Bone marrow (tissue), 2 donors: Measurements from ENCODE around the gene B4GALT5.
A peak's percentile ranks its signal among the peaks of the same experiment; 100 is the strongest.
"Not testable (repeated sequence)": the region's sequence is repeated elsewhere in the genome, so short reads cannot be mapped to it uniquely, and the experiment has no call there.

ENCODE experiments used
- DNase-seq, 2 donors: peaks; one replicate each; lab custom pipeline; 2025; lab: John Stamatoyannopoulos, UW

B4GALT5 gene

GRCh38 chr20:49713753-49714712, at the start of gene B4GALT5:
Gene B4GALT5, minus strand, starts transcription at chr20:49713878. Its CDS starts 188 bp downstream, at chr20:49713690.
- peak; percentile 59 to 60 for DNase-seq

GRCh38 chr20:49762940-49763766, 49.5 kb upstream of the B4GALT5 start:
- no peak for DNase-seq

GRCh38 chr20:49761888-49762287, 48.2 kb upstream of the B4GALT5 start:
- DNase-seq, result not testable (repeated sequence)

- no peak for DNase-seq
Observed at GRCh38 chr20:49759266-49759950, 45.7 kb upstream of the B4GALT5 start.

GRCh38 chr20:49758781-49759180, 45.1 kb upstream of the B4GALT5 start:
- DNase-seq, result no peak

GRCh38 chr20:49757597-49757996, 43.9 kb upstream of the B4GALT5 start:
- no peak for DNase-seq

GRCh38 chr20:49756241-49756640, 42.6 kb upstream of the B4GALT5 start:
- DNase-seq, result no peak

DNA sequence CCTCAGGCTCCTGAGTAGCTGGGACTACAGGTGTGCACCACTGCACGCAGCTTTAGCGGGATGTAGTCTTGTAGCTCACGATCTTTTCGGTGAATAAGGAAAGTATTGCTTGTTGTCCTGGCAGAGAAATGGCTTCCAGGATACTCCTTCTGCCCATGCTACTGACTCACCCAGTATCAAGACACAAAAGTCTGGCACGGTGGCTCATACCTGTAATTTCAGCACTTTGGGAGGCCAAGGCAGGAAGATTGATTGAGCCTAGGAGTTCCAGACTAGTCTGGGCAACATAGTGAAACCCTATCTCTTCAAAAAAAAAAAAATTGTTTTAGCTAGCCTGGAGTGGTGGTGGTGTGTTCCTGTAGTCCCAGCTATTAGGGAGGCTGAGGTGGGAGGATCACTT, 40.9 kb upstream of the B4GALT5 start:
- DNase-seq, result no peak

GRCh38 chr20:49753133-49753532, 39.5 kb upstream of the B4GALT5 start:
- no peak for DNase-seq

GRCh38 chr20:49752201-49752903, 38.7 kb upstream of the B4GALT5 start:
- no peak for DNase-seq

DNA sequence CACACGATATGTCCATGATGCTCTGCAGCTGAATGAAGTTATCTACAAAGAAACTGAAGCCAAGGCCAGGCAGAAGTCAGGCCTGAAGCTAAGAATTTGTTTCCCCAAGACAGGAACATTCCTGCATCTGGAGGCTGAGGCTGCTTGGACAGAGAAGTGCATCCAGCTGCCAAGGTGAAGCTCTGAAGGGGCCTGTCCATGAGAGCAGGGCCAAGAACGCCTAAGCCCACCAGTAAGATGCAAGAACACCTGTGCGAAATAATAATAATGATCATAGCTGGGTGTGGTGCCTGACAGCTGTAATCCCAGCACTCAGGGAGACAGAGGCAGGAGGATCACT, 37.7 kb upstream of the B4GALT5 start:
- DNase-seq, result no peak

- no peak for DNase-seq
Observed at GRCh38 chr20:49750611-49751396, 37.1 kb upstream of the B4GALT5 start.

DNA sequence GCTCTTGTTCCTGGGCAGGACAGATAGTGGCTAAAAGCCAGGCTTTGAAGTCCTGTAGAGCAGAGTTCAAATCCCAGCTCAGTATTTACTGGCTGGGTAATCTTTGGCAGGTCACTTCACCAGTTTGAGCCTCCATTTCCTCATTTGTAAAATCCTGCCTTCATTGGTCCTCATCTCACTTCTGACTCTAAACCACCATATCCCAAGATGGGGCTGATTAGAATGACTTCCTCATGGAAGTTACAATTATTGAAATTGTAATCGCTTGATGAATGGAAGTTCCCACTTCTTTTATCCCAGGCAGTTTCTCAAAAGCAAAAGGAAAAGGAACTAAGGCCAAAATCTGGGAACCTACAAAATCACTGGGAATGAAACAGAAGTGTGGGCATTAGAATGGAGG, 35.9 kb upstream of the B4GALT5 start:
- no peak for DNase-seq

GRCh38 chr20:49748525-49748838, 34.8 kb upstream of the B4GALT5 start:
- DNase-seq, result no peak

- no peak for DNase-seq
Observed at GRCh38 chr20:49747707-49748524, 34.2 kb upstream of the B4GALT5 start.

DNA sequence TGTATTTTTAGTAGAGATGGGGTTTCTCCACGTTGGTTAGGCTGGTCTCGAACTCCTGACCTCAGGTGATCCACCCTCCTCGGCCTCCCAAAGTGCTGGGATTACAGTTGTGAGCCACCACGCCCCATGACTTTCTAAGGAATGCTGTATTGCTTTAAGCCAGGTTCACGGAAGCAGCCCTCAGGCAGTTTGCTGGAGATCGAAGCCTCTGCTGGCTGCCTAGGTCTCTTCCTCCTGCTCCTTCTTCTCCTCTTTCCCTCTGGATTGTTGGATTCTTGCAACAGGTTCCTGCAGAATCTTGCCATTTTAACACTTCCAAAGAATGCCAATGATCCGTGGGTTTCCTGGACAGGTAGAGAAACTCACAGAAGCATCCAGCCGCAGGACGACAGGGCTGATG, 29.3 kb upstream of the B4GALT5 start:
- no peak for DNase-seq

DNA sequence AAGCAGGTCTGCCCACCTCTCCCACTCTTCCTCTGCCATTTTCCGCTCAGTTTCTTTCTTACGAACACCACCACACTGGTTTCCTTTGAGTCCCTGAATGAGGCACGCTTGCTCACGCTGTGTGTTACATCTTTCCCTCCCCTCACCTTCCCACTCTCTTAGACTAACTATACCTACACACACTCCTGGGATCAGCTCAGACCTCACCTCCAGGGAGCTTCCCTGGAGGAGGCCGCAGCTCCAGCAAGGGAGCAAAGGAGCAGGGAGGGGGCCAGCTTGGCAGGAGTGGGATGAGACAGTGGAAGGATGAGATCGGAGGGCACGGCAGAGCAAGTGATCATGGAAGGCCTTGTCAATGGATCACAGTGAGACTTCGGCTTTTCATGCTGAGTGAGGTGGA, 28.3 kb upstream of the B4GALT5 start:
- no peak for DNase-seq

- no peak for DNase-seq
Observed at GRCh38 chr20:49740807-49741206, 27.1 kb upstream of the B4GALT5 start.

- DNase-seq, result no peak
Observed at GRCh38 chr20:49739042-49739441, 25.4 kb upstream of the B4GALT5 start.

DNA sequence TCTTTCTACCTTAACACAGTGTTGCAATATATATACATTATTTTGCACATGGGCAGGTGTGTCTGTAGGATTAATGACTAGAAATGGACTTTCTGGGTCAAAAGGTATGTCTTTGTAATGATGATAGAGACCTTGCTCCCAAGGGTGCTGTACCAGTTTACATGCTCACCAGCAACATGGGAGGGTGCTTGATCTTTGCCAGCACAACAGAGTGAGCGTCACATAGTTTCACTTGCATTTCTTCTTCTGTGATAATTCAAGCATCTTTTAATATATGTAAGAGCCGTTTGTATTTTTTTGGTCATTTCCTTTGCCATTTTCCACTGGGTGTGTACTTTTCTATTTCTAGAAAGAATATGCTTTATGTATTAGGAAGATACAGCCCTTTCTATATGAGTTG, 23.6 kb upstream of the B4GALT5 start:
- DNase-seq, result no peak
